Spleen (tissue), 7 donors: Measurements from ENCODE around the gene AFF4.
A peak's percentile ranks its signal among the peaks of the same experiment; 100 is the strongest.

Experiments
- POLR2A ChIP-seq, 3 donors: fragments of 450-650 bp; IDR thresholded peaks; one replicate each; pipeline ENCODE4 v1.5.1; 2017; ENCODE audit warnings: antibody characterized with exemption in 3 of 3, mild to moderate bottlenecking in 1 of 3
- POLR2AphosphoS5 ChIP-seq, 3 donors: sonication (generic); formaldehyde crosslinking; IDR thresholded peaks; one replicate each; pipeline ENCODE4 v1.5.1; 2017; ENCODE audit warnings: antibody characterized with exemption in 3 of 3
- TF ChIP-seq, protein P1 (sequence below), 11 experiments: fragments of 200-600 bp in 7 of 11; fragments of 450-650 bp in 4 of 11; sonication (generic) in 4 of 11; IDR thresholded peaks in 8 of 11; conservative IDR thresholded peaks in 3 of 11; 1 replicate in 7 of 11; 2 replicates in 4 of 11; pipeline versions ENCODE4 v1.4.0 to v1.8.0; 2016 to 2021; ENCODE audit warnings: antibody characterized with exemption in 11 of 11, inconsistent platforms in 4 of 11, mild to moderate bottlenecking in 1 of 11
- donor health status: DM: no; HTN: no; CAD: no; lungs with moderate emphysema.
- donor health status: DM: no; HTN: no; CAD: no.
- donor health status: DM: no; HTN: no; CAD: no.

DNA sequence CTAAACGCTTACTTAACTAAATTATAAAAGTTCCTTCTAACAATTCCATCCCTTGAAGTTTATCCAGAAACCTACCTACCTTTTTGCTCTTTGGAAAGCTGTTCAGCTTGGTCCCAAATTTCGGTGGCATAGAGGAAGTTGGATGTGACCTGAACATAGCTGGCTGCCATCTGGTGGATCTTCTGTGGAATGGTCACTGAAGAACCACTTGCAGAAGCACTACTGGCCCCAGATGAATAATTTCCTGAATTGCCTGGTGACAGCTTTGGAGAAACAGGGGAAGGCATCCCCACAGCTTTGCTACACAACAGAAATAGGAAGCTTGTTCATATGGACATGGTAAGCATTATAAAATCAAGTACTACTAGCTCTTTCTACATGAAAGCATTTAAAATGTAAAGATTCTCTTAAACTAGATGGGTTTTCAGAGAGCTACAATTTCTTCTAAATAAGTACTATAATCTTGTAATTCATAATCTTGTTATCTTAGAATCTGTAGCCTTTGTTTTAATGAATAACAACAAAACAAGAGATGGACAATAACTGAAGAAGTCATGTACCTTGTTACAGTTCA lies 80.1 kb downstream of the AFF4 start:
- TF ChIP-seq, protein P1, sequence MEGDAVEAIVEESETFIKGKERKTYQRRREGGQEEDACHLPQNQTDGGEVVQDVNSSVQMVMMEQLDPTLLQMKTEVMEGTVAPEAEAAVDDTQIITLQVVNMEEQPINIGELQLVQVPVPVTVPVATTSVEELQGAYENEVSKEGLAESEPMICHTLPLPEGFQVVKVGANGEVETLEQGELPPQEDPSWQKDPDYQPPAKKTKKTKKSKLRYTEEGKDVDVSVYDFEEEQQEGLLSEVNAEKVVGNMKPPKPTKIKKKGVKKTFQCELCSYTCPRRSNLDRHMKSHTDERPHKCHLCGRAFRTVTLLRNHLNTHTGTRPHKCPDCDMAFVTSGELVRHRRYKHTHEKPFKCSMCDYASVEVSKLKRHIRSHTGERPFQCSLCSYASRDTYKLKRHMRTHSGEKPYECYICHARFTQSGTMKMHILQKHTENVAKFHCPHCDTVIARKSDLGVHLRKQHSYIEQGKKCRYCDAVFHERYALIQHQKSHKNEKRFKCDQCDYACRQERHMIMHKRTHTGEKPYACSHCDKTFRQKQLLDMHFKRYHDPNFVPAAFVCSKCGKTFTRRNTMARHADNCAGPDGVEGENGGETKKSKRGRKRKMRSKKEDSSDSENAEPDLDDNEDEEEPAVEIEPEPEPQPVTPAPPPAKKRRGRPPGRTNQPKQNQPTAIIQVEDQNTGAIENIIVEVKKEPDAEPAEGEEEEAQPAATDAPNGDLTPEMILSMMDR (IDR thresholded peaks at IDR 0.05 in 8 of 11, conservative IDR thresholded peaks at IDR 0.05 in 3 of 11): peak in 10 of 11 experiments; percentile 38 to 81 (median 62)
- TF ChIP-seq POLR2AphosphoS5 (IDR thresholded peaks at IDR 0.05): peak in 1 of 3 donors; percentile 46
- no peak for TF ChIP-seq POLR2A (IDR thresholded peaks at IDR 0.05)
